ENCODE results near the gene PURB.
"Not testable (repeated sequence)": the region's sequence is repeated elsewhere in the genome, so short reads cannot be mapped to it uniquely, and the experiment has no call there.

PURB gene

GRCh38 chr7:44867073-44867995 is 18.0 kb downstream of the PURB start:
- peak; percentile 82 for DNase-seq (ENCODE audit: low read depth)
- TF ChIP-seq CTCF (conservative IDR thresholded peaks at IDR 0.05; ENCODE audit: low read length), result no peak
- no peak overlapping the region for H3K4me3 ChIP-seq (ENCODE audit: low read length)

- not testable (repeated sequence) for H3K4me3 ChIP-seq (ENCODE audit: low read length); DNase-seq (ENCODE audit: low read depth)
Measured at GRCh38 chr7:44861949-44862348, 23.4 kb downstream of the PURB start.

GRCh38 chr7:44858161-44858560 is 27.2 kb downstream of the PURB start:
- 0 out of 2 replicates have a peak, but pooled peaks have one; percentile 24 for TF ChIP-seq CTCF (conservative IDR thresholded peaks at IDR 0.05; ENCODE audit: low read length)
- no peak for DNase-seq (ENCODE audit: low read depth)
- no peak overlapping the region for H3K4me3 ChIP-seq (ENCODE audit: low read length)

GRCh38 chr7:44854644-44855364 is 30.5 kb downstream of the PURB start:
- no peak overlapping the region for H3K4me3 ChIP-seq (ENCODE audit: low read length)
- no peak for DNase-seq (ENCODE audit: low read depth)
- TF ChIP-seq CTCF (conservative IDR thresholded peaks at IDR 0.05; ENCODE audit: low read length), result no peak

- no peak for TF ChIP-seq CTCF (conservative IDR thresholded peaks at IDR 0.05; ENCODE audit: low read length)
- no peak for DNase-seq (ENCODE audit: low read depth)
- no peak overlapping the region for H3K4me3 ChIP-seq (ENCODE audit: low read length)
Measured at GRCh38 chr7:44853391-44853790, 31.9 kb downstream of the PURB start.

- no peak overlapping the region for H3K4me3 ChIP-seq (ENCODE audit: low read length)
- no peak for DNase-seq (ENCODE audit: low read depth)
- no peak for TF ChIP-seq CTCF (conservative IDR thresholded peaks at IDR 0.05; ENCODE audit: low read length)
Measured at GRCh38 chr7:44852590-44852989, 32.7 kb downstream of the PURB start.

- H3K4me3 ChIP-seq (ENCODE audit: low read length), result no peak overlapping the region
- TF ChIP-seq CTCF (conservative IDR thresholded peaks at IDR 0.05; ENCODE audit: low read length), result no peak
- DNase-seq (ENCODE audit: low read depth), result no peak
Measured at GRCh38 chr7:44849885-44850544, 35.3 kb downstream of the PURB start.
